ENCODE measurements around the gene ANP32E. TPM values are rescaled to one million over a fixed set of nuclear protein-coding genes. Genes with fewer than 3 reads are reported as not detected.

ANP32E gene
- polyA plus RNA-seq (ENCODE audit: insufficient read length), result 157 TPM
- long read RNA-seq, donor 1, transcript ANP32E-208 (7 exons, 3,451 nt), result major isoform, 26 of 56 reads
- long read RNA-seq, donor 1, partial matches to known transcripts, result 30 of 56 reads
- long read RNA-seq, donor 1, other reads (novel, unspliced or antisense), result 0 of 56 reads
- long read RNA-seq, donor 2, transcript ANP32E-208 (7 exons, 3,451 nt), result major isoform, 29 of 389 reads
- long read RNA-seq, donor 2, partial matches to known transcripts, result 227 of 389 reads
- long read RNA-seq, donor 2, other reads (novel, unspliced or antisense), result 132 of 389 reads
- long read RNA-seq, donor 3, transcript ANP32E-208 (7 exons, 3,451 nt), result major isoform, 28 of 160 reads
- long read RNA-seq, donor 3, partial matches to known transcripts, result 132 of 160 reads
- long read RNA-seq, donor 3, other reads (novel, unspliced or antisense), result 0 of 160 reads
- long read RNA-seq, donor 4, partial matches to known transcripts, result 5 of 5 reads
- long read RNA-seq, donor 4, other reads (novel, unspliced or antisense), result 0 of 5 reads
- long read RNA-seq, donor 5, transcript ANP32E-208 (7 exons, 3,451 nt), result major isoform, 46 of 112 reads
- long read RNA-seq, donor 5, partial matches to known transcripts, result 53 of 112 reads
- long read RNA-seq, donor 5, other reads (novel, unspliced or antisense), result 12 of 112 reads
- long read RNA-seq, donor 6, transcript ANP32E-208 (7 exons, 3,451 nt), result major isoform, 21 of 60 reads
- long read RNA-seq, donor 6, partial matches to known transcripts, result 38 of 60 reads
- long read RNA-seq, donor 6, other reads (novel, unspliced or antisense), result 0 of 60 reads
- long read RNA-seq, donor 7, transcript ANP32E-208 (7 exons, 3,451 nt), result major isoform, 38 of 106 reads
- long read RNA-seq, donor 7, partial matches to known transcripts, result 68 of 106 reads
- long read RNA-seq, donor 7, other reads (novel, unspliced or antisense), result 0 of 106 reads
- long read RNA-seq, donor 8, transcript ANP32E-208 (7 exons, 3,451 nt), result major isoform, 6 of 11 reads
- long read RNA-seq, donor 8, partial matches to known transcripts, result 5 of 11 reads
- long read RNA-seq, donor 8, other reads (novel, unspliced or antisense), result 0 of 11 reads

DNA sequence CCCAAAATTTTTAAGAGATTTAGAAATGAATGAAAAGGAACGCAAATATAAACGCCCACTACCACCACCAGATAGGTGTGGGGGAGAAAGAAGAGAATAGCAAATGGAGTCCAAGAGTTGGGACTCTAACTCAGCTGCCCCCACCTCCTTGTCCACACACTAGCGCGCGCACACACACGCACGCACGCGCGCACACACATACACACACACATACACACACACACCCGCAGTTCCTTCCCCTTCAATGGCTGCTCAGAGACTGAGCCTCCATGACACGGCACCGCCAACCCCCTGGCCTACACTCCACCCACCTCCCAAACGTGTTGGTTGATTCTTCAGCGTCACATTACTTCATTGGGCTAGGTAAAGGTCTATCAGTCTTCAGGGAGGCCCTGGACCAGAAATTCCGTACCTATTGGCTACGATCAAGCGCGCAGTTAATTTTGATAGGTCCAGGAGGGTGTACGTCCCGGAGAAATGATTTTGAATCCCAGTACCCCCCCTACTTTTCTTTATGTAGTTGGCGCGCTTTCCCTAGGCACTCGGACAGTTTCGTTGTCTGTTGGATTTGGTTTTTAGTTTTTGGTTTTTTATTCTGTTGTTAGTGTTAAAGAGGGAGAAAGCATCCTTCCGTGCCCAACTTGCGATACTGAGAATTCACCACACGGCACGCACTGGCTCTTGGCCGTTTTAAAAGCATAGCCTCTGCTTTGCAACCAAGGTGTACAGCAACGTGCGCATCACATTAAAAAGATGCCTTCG lies at the start of gene ANP32E:
Gene ANP32E, minus strand, starts transcription at position 261 of the 762 bp plus-strand sequence. CDS start 326 bp downstream, outside the sequence.
- DNase-seq, result peak; percentile 99

DNA sequence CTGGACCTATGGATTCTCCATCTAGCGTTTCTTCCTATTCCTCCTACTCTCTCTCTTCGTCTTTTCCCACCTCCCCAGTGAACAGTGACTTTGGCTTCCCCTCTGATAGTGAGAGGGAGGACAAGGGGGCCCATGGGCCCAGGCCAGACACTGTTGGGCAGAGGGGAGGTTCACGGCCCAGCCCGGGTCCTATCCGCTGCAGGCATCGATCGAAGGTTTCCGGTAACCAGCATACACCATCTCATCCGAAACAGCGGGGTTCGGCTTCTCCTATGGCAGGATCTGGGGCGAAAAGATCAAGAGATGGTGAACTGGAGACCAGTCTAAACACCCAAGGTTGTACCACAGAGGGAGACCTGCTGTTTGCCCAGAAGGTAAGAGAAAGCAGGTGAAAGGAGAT lies 47.3 kb upstream of the ANP32E start:
- DNase-seq, result no peak

DNA sequence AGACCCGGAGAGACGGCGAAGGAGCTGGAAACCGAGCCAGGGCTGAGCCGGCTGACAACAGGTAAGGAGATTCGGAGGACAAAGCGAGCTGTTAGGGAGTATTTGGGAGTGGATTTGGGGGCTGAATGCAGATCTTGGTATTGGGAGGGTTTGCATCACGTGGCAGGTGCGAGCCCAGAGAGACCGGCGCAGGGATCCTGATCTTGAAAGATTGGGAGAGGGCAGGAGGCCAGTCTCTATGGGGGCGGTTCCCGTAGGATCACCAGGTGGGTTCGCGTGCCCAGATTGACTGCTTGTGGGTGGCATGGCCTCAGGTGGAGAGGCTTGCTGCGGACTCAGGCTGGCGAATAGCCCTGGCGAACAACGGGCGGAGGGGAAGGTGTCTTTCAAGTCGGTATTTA lies 46.6 kb upstream of the ANP32E start:
- DNase-seq, result no peak

DNA sequence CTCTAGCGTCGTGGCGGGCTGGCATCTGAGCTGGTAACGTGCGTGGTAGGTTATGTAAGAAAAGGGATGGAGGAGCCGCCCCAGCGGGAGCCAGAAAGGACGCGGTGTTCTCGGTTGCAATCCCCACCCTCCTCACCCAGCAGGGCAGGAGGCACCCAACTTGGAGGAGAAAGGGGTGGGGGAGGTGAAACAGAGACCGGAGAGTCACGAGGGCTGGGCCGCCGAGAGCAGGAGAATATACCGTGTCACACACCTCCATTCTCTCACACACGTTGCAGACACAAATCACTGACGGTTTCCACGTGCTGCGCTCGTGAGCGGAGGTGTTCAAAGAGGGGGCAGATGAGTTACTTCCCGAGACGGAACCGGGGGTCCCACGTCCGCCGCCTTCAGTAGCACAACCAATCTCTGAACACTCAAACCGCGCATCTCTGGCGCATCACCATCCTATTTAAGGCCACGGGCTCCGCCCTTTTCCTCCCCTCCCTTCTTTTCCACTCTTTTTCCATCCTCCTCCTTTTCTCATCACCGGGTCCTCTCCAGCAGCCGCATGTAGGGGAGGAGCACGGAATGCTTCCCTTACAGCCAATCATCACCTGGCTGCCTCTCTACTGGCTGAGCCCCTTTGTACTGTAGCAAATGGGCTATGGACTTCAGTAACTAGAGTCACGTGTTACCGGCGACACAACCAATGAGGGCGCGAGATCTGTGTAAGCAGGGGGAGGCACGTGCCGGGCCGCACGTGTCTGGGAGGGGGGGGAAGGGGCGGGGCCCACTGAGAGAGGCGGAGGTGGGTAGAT lies 46.0 kb upstream of the ANP32E start, which contains the start of gene CIART:
Gene CIART, plus strand, starts transcription at position 797 of the 800 bp plus-strand sequence. CDS start 714 bp downstream, outside the sequence.
- DNase-seq, result peak; percentile 95

DNA sequence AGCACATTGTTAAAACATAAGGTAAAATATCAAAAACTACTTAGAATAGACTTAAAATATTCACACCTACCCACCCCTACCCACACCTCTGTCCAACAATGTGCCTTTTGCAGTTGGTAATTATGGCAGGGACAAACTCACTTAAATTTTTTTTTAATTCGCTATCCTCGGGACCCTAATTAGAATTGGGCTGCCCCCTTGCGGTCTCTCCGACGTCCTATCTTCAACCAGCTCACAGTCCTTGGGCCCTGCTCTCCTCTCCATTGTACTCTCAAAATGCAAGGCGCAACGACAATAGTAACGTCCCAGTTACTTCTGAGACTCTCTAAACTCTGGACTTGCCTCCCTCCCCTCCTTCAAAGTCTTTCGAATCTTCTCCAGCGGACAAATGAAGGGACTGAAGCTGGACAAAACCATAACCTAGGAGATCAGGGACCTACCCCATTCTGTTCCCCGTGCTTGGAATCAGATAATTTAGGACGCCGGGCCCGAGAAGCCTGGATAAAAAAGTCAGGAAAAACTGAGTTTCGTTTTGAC lies 45.4 kb upstream of the ANP32E start:
- no peak for DNase-seq

DNA sequence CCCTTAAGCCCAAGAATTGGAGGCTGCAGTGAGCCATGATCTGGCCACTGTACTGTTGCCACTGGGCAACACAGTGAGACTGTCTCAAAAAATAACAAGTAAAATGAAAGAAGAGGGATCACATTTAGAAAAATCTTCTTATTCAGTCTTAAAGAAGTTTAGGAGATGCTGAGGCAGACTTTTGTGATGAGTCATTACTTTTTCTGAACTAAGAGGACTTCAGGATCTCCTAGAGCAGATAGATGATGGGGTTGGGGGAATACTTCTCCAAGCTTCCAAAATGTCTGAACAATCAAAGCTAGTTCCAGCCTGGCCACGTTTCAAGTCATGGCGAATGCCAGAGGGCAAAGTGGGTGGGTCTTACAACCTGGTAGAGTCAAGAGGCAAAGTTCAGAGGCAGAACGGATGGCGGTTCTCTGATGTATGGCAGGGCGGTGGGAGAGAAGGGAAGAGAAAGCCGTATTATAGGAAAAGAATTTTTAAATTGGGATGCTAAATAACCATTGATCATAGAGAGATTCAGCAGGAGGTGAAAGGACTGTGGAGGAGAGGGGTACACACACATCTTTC lies 44.3 kb upstream of the ANP32E start:
- DNase-seq, result no peak

DNA sequence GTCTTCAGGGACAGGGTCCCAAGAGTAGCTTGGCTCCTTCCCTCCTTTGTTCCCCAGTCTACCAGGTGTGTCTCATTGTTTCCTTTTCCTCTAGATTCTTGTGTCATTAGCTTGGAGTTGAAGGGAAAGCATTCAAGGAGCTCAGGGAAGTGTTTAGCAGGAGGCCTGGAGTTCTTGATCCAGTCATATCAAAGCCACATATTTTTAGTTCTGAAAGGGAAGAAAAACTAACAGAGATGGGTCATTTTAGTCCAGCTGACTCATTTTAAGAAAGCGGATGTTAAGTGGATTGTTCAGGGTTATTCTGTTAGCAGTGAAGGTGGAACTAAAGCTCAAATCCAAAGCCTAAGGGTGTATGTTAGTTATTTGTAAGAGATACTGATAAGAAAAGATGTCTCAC lies 37.4 kb upstream of the ANP32E start:
- DNase-seq, result no peak

DNA sequence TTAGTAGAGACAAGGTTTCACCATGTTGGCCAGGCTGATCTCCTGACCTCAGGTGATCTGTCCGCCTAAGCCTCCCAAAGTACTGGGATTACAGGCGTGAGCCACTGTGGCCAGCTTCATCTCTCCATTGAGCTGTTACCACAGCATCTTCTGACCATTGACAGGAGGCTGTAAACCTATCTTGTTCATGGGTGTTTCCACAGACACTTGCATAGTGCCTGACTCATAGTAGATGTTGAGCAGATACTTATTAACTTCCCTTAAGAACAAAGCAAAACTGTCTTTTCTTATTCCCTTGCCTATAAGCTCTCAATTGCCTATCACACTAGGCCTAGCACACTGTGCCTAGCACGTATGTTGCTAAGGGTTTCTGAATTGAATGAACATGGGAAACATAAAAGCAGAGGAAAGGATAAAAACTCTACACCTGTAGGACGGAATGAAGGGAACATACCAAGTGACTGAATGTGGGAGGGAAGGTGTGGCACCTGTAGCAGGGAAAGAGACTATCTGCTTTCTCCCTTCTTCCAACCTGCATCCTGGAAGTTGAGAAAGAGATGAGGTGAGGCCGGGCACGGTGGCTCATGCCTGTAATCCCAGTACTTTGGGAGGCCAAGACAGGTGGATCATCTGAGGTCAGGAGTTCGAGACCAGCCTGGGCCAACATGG lies 35.5 kb upstream of the ANP32E start:
- no peak for DNase-seq

DNA sequence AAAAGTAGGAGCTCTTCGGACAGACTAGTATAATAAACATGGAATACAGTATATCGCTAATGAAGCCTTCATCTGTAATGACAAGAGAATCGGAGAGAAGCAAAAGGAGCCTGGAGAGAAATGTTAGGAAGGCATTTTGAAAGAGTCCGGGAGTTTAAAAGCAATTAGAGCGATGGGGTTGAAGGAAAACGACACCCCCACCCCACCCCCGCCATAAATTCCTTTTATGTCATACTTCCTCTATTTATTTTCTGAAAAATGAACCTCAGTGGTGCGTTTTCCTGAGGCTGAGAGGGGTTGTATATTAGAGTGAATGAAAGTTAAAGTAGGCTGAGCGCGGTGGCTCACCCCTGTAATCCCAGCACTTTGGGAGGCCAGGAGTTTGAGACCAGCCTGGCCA lies 33.5 kb upstream of the ANP32E start:
- no peak for DNase-seq

DNA sequence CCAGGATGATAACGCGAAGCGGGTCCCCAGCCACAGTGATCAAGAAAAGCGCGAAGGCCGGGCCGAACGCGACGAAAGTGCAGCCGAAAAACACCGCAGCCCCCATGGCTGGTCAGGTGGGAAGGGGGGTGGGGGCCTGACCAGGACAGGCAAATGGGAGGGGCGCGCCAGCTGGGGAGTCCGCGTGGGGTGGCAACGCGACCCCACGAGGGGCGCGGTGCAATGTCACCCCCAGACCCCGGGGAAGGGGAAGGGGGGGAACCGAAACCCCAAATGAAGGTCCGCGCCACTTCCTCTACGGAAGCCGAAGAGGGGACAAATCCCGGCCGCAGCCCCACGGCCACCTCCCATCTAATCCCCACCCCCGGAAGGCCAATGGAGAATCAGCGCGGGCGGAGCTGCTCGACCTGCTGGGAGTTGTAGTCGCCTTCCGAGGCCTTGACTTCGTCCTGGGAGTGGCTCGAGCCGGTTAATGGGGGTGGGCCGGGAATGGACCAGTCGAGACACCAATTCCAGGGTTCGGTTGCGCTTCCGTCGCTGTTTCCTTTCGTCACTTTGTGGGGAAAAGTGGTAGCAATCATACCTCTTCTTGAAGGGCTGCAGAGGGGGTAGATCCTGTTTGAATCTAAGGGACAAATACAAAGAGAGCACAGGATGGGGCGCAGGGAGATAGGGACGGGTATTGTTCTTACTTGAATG lies 32.9 kb upstream of the ANP32E start, which contains the start of gene APH1A:
Gene APH1A, minus strand, starts transcription at position 312 of the 699 bp plus-strand sequence. Its CDS starts 206 bp downstream, at position 106.
- DNase-seq, result peak; percentile 96

DNA sequence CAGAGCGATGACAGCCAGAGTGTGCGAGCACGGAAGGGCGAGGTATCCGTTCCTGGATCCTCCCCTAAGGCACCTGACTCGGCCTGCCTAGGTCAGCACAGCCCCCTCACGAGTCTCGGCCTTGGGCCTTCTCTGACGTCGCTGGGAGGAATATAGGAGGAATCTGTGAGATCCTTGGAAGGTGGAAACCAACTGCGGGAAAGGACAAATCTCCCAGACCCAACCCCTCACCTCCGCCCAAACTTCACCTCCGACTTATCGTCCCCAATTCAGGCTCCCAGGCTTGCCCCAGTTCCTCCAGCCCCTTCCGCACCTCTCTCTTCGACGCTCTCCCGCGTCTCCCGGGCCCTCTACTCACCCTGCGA lies 32.4 kb upstream of the ANP32E start:
- no peak for DNase-seq

DNA sequence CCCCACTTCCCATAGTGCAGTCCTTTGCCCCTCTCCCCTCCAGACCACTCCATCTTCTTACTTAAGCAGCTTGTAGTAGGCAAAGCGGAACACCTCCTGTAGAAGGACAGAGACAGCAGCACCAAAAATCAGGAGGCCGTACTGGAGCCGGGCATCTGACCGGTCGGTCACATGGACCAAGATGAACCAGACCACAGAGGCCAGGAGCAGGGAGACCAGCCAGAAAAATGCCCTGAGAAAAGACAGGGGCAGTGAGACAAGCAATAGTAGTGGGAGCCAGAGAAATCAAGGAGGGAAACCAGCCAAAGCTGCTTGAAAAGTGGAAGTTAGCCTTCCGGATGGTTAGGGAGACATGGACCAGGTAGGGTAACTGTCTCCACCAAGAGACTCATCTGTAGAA lies 32.0 kb upstream of the ANP32E start:
- DNase-seq, result no peak

DNA sequence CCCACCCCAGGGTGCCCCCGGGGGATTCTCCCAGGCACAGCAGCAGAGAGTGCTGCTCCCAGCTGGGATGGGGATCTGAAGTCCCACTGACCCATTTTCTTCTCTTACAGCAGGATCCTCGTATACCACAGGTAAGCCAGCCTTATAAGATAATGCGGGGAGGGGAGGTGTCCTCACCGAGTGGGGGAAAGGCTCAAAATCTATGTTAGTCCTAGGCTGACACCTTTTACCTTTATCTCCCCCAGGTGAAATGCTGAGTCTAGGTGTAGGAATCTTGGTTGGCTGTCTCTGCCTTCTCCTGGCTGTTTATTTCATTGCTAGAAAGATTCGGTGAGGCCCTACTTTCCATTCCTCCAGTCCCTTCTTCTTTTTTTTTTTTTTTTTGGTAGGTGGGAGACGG lies 27.6 kb upstream of the ANP32E start:
- no peak for DNase-seq

DNA sequence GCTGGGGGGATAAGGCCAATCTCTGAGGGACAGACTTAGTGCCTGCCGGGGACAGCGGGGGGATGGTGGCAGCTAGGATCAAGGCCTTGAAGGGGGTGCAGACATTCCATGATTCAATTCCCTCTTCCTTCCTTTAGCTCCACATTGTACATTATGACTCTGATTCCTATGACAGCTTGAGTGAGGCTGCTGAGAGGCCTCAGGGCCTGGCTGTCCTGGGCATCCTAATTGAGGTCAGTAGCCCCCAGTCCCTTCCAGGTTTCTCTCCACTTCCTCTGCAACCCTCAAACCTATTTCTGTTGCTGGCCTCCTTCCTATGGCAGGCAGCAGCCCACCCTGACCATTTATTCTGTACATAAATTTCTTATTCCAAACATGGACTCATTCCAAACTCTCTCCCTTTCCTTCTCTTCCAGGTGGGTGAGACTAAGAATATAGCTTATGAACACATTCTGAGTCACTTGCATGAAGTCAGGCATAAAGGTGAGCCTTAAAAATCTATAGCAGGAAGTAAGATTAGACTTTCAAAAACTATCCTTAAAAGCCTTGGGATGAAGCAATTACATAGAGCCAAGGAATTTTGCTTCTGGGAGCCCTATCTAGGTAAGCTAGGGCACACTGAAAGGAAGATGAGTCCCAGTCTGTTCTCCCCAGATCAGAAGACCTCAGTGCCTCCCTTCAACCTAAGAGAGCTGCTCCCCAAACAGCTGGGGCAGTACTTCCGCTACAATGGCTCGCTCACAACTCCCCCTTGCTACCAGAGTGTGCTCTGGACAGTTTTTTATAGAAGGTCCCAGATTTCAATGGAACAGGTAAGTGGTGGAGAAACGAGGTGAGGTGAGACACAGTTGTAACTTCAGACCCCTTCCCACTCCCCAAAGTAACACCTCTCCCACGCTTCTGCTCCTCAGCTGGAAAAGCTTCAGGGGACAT lies 26.7 kb upstream of the ANP32E start:
- DNase-seq, result no peak

DNA sequence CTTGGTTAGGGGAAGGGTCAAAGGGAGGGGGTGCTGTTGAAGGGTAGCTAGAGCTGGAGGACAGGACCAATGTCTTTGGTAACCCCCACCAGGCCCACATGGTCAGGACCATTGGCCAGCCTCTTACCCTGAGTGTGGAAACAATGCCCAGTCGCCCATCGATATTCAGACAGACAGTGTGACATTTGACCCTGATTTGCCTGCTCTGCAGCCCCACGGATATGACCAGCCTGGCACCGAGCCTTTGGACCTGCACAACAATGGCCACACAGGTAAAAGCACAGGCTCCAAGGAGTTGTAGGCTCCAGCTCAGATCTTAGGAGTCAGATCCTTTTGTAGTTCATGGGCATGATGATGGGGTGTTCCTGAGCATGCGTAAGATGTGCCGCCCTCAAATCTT lies 25.5 kb upstream of the ANP32E start:
- DNase-seq, result no peak

DNA sequence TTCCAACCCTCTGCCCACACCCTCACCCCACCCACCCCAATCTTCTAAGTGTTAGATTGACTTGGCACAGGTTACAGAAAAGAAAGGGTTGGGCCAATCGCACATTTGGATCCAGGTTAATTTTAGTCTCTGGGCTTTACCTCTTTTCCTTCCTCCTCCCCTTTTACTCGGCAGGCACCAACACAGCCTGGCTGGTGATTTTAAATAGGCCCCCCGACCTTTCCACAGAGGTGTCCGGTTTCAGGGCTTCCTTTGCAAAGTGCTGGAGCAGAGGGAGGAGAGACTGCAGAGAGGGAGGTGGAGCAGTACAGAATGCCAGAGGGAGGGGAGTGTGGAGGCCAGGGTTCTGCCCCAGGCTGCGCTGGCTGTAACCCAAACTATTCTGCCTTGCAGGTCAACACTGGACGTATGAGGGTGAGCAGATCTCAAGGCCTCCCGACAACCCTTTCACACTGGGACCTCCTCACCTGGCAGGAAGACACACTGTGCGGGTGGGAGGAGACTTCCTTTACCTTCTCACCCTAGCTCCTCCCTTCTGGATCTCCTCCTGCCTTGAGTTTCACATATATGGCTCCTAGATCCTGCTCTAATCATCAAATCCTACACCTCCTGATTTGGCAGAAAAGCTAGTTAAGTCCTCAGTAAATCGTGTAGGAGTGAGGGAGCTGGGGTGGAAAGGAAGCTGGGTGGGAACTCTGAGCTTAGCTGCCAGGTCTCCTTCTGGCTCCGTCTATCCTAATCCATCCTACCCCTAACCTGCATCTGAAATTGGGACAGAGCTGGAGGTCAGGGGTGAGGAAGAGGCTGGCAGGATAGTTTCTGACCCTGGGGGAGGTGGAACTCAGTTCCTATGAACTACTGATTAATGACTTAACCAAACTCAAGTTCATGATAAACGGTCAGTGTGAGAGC lies 24.1 kb upstream of the ANP32E start:
- DNase-seq, result peak; percentile 82

DNA sequence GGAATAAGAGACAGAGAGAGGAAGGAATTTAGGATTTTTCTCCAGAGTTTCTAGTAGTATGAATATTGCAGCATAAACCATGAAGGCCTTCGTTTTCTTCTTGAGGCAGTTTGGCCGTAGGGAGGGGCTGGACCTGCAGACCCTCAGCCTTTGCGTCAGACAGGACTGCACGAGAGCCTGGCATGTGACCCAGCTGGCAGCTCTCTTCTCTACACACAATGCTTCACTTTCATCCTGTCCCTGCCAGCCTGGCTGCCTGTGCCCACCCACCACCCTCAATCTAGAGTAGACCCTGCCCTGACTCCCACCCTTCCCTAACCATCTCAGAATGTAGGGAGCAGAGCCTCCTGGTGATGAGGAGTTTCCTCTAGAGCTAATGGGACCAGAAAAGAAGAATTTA lies 23.3 kb upstream of the ANP32E start:
- no peak for DNase-seq
